ENCODE measurements around the gene CATSPER1. TPM values are rescaled to one million over a fixed set of nuclear protein-coding genes. Genes with fewer than 3 reads are reported as not detected.

Gene CATSPER1
- total RNA-seq, 2 donors from 2014 or later, result not detected

GRCh38 chr11:66012946-66013761 is 13.1 kb downstream of the CATSPER1 start:
- H3K4me1 Mint-ChIP-seq, result peaks cover 20% of the 10 kb centered on the region

GRCh38 chr11:66012371-66012945 is 13.8 kb downstream of the CATSPER1 start:
- Mint-ChIP-seq H3K4me1 (peaks cover 25% of the 10 kb centered on the region), H3K27me3 (ENCODE audit: insufficient read depth) (peaks cover 8% of the 10 kb centered on the region), H3K36me3 (ENCODE audit: low read depth) (no peaks in the 10 kb centered on the region), H3K27ac (no peak overlapping the region), H3K9me3 (no peaks in the 10 kb centered on the region), H3K4me3 (no peak overlapping the region)
- no peak for DNase-seq
- Histone ChIP-seq H3K9ac (ENCODE audit: extremely low read depth, low read length, poor library complexity, severe bottlenecking) (no peak overlapping the region), H3K4me1 (ENCODE audit: control insufficient read depth, insufficient read depth, low read length) (peaks cover 17% of the 10 kb centered on the region), H3K9me3 (ENCODE audit: control insufficient read depth, low read length) (no peaks in the 10 kb centered on the region), H3K27ac (ENCODE audit: low read depth, low read length) (no peak overlapping the region), H3K27me3 (ENCODE audit: control insufficient read depth, insufficient read depth, low read length, poor library complexity, severe bottlenecking) (no peaks in the 10 kb centered on the region), H3K36me3 (ENCODE audit: control insufficient read depth, insufficient read depth, low read length) (no peaks in the 10 kb centered on the region), H3K4me3 (ENCODE audit: low read length) (no peak overlapping the region)
- no peak for TF ChIP-seq CTCF (conservative IDR thresholded peaks at IDR 0.05)
- 84 to 90% methylated on average over 7 to 11 of the region's 12 CpGs for WGBS, 2 experiments (ENCODE audit: insufficient coverage in 1 of 2, insufficient read length in 1 of 2)

More at GRCh38 chr11:66012946-66013761, 13.1 kb downstream of the CATSPER1 start:
- Mint-ChIP-seq H3K36me3 (ENCODE audit: low read depth) (no peaks in the 10 kb centered on the region), H3K27ac (no peak overlapping the region), H3K9me3 (no peaks in the 10 kb centered on the region), H3K27me3 (ENCODE audit: insufficient read depth) (peaks cover 8% of the 10 kb centered on the region), H3K4me3 (no peak overlapping the region)
- peaks cover 11% of the 10 kb centered on the region for H3K4me1 ChIP-seq (ENCODE audit: control insufficient read depth, insufficient read depth, low read length)
- TF ChIP-seq CTCF (conservative IDR thresholded peaks at IDR 0.05), result no peak
- no peak overlapping the region for H3K27ac ChIP-seq (ENCODE audit: low read depth, low read length)
- H3K9ac ChIP-seq (ENCODE audit: extremely low read depth, low read length, poor library complexity, severe bottlenecking), result no peak overlapping the region
- DNase-seq, result peak; percentile 64
- H3K36me3 ChIP-seq (ENCODE audit: control insufficient read depth, insufficient read depth, low read length), result no peaks in the 10 kb centered on the region
- H3K4me3 ChIP-seq (ENCODE audit: low read length), result no peak overlapping the region
- no peaks in the 10 kb centered on the region for H3K27me3 ChIP-seq (ENCODE audit: control insufficient read depth, insufficient read depth, low read length, poor library complexity, severe bottlenecking)
- 87 to 91% methylated on average over 9 to 12 of the region's 12 CpGs for WGBS, 2 experiments (ENCODE audit: insufficient coverage in 1 of 2, insufficient read length in 1 of 2)
- H3K9me3 ChIP-seq (ENCODE audit: control insufficient read depth, low read length), result no peaks in the 10 kb centered on the region

- H3K36me3 Mint-ChIP-seq (ENCODE audit: low read depth), result no peaks in the 10 kb centered on the region
- H3K27me3 Mint-ChIP-seq (ENCODE audit: insufficient read depth), result peaks cover 8% of the 10 kb centered on the region
- no peak within 1 kb of the TSS for H3K27ac ChIP-seq (ENCODE audit: low read depth, low read length)
- 84% methylated on average over 31 to 61 of the region's 61 CpGs for WGBS, 2 experiments (ENCODE audit: insufficient coverage in 1 of 2, insufficient read length in 1 of 2)
- H3K9me3 Mint-ChIP-seq, result no peaks in the 10 kb centered on the region
- no peak within 1 kb of the TSS for H3K9ac ChIP-seq (ENCODE audit: extremely low read depth, low read length, poor library complexity, severe bottlenecking)
- TF ChIP-seq CTCF (conservative IDR thresholded peaks at IDR 0.05), result no peak
- H3K27ac Mint-ChIP-seq, result no peak within 1 kb of the TSS
- no peaks in the 10 kb centered on the region for H3K27me3 ChIP-seq (ENCODE audit: control insufficient read depth, insufficient read depth, low read length, poor library complexity, severe bottlenecking)
- no peak within 1 kb of the TSS for H3K4me3 Mint-ChIP-seq
- no peaks in the 10 kb centered on the region for H3K36me3 ChIP-seq (ENCODE audit: control insufficient read depth, insufficient read depth, low read length)
- peaks cover 29% of the 10 kb centered on the region for H3K4me1 Mint-ChIP-seq
- no peak within 1 kb of the TSS for H3K4me3 ChIP-seq (ENCODE audit: low read length)
- H3K9me3 ChIP-seq (ENCODE audit: control insufficient read depth, low read length), result no peaks in the 10 kb centered on the region
- H3K4me1 ChIP-seq (ENCODE audit: control insufficient read depth, insufficient read depth, low read length), result peaks cover 22% of the 10 kb centered on the region
- DNase-seq, result peak; percentile 76
Observed at GRCh38 chr11:66011785-66012303, 14.4 kb downstream of the CATSPER1 start, which contains the start of gene CST6. Gene CST6, plus strand, starts transcription at chr11:66012008. Its CDS starts 37 bp downstream, at chr11:66012045.
